C4-2B (cell line): Measurements from ENCODE around the gene GLCE.

ENCODE experiments used
- H3K27ac ChIP-seq: fragments of 450-650 bp; 2 replicates; pipeline ENCODE4 v1.5.1; 2017
- CTCF ChIP-seq: fragments of 450-650 bp; conservative IDR thresholded peaks from 2 replicates; pipeline ENCODE4 v1.5.1; 2017; ENCODE audit warnings: mild to moderate bottlenecking
- ZFX ChIP-seq: fragments of 450-650 bp; IDR thresholded peaks from 2 replicates; pipeline ENCODE4 v1.6.1; 2017

Gene GLCE

GRCh38 chr15:69190091-69190490 is 29.7 kb downstream of the GLCE start:
- no peak overlapping the region for H3K27ac ChIP-seq
- TF ChIP-seq CTCF (no peak), ZFX (no peak)

GRCh38 chr15:69190504-69190903 is 30.1 kb downstream of the GLCE start:
- H3K27ac ChIP-seq: no peak overlapping the region
- no peak for TF ChIP-seq CTCF
- TF ChIP-seq ZFX: no peak

- H3K27ac ChIP-seq: no peak overlapping the region
- no peak for TF ChIP-seq CTCF
- no peak for TF ChIP-seq ZFX
Observed at GRCh38 chr15:69194025-69194827, 33.8 kb downstream of the GLCE start.

GRCh38 chr15:69194854-69195253 is 34.4 kb downstream of the GLCE start:
- no peak overlapping the region for H3K27ac ChIP-seq
- TF ChIP-seq ZFX: no peak
- no peak for TF ChIP-seq CTCF

DNA sequence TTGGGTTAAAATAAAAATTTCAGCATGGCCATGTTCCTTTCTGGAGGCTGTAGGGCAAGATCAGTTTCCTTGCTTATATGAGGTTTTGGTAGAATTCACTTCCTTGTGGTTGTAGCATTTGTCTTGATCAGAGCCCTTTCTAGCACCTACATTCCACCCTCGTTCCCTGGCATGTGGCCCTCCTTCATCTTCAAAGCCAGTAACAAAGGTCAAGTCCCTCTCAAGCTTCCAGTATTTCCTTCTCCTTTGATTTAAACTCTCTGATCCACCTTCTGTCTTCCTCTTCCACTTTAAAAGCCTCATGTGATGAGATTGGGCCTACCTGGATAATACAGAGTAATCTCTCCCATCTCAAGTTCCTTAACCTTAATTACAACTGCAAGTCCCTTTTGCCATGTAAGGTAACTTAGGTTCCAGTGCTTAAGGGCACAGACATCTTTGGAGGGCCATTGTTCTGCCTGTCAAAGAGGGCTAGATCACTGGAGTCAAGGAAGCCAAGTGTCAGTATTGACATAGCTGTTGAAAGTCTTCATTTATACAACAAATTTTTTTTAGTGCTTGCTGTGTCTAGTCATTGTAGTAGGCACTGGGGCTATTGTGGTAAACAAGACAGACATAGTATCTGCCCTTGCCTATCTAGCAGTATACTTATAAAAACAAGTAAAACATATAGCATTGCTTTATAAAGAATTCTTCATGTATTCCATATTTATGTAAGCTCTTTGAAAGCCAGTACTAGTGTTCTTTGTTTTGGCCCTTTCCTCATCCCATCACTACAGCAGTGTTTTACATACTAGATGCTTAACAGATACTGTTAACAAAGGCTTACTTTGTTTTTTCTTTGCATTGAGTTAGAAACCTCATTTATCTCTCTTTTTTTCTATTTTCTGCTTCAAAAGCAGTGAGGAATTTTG is 40.7 kb downstream of the GLCE start:
- TF ChIP-seq ZFX: no peak
- TF ChIP-seq CTCF: no peak

GRCh38 chr15:69206079-69206478 is 45.6 kb downstream of the GLCE start:
- H3K27ac ChIP-seq: no peak overlapping the region

More for the DNA sequence above, 40.7 kb downstream of the GLCE start:
- no peak overlapping the region for H3K27ac ChIP-seq

More at GRCh38 chr15:69206079-69206478, 45.6 kb downstream of the GLCE start:
- TF ChIP-seq ZFX (no peak), CTCF (no peak)
